ENCODE data around the gene C1orf141.

GRCh38 chr1:67103548-67103947 lies 31.2 kb downstream of the C1orf141 start:
- TF ChIP-seq POLR2A (IDR thresholded peaks at IDR 0.05) (no peak), CTCF (IDR thresholded peaks at IDR 0.05) (no peak)
